PC-3 (cell line): ENCODE results near the gene ADARB2.

Experiments
- CTCF ChIP-seq: fragments of 300-600 bp; sonication (generic); conservative IDR thresholded peaks from 2 replicates; pipeline ENCODE4 v1.5.1; 2017; ENCODE audit warnings: antibody characterized with exemption, low read depth, mild to moderate bottlenecking, low read length
- EZH2 ChIP-seq: fragments of 300-600 bp; sonication (generic); IDR thresholded peaks from one replicate; pipeline ENCODE4 v1.6.1; 2017; ENCODE audit warnings: antibody characterized with exemption, mild to moderate bottlenecking, low read length; ENCODE audit not compliant: unreplicated experiment
- EZH2phosphoT487 ChIP-seq: fragments of 300-600 bp; sonication (generic); IDR thresholded peaks from 2 replicates; pipeline ENCODE4 v1.6.1; 2018; ENCODE audit warnings: mild to moderate bottlenecking, antibody characterized with exemption, low read length, borderline replicate concordance

- TF ChIP-seq CTCF (no peak), EZH2 (no peak), EZH2phosphoT487 (no peak)
Measured at GRCh38 chr10:1582739-1583138, 154.6 kb downstream of the ADARB2 start.
